ENCODE measurements around the gene AGTRAP. TPM values are rescaled to one million over a fixed set of nuclear protein-coding genes. Genes with fewer than 3 reads are reported as not detected.

The AGTRAP gene
- total RNA-seq, 4 donors from 2014 or later = 9.5 to 32.2 (median 25.5) TPM

GRCh38 chr1:11691928-11692711 lies 43.8 kb upstream of the AGTRAP start:
- H3K4me3 ChIP-seq = peak overlapping the region in 3 of 4 donors; percentile 32 to 36 (median 35)

GRCh38 chr1:11693024-11693590 lies 42.8 kb upstream of the AGTRAP start:
- H3K9me3 ChIP-seq = no peaks in the 10 kb centered on the region
- TF ChIP-seq CTCF (IDR thresholded peaks at IDR 0.05) (no peak), POLR2A (IDR thresholded peaks at IDR 0.05) (no peak)
- H3K27ac ChIP-seq = no peak overlapping the region
- no peaks in the 10 kb centered on the region for H3K36me3 ChIP-seq
- H3K4me3 ChIP-seq = no peak overlapping the region
- DNase-seq = no peak
- H3K4me1 ChIP-seq = peaks cover 0 to 28% (median 8%) of the 10 kb centered on the region in 4 donors
- H3K27me3 ChIP-seq = peaks cover 0 to 21% of the 10 kb centered on the region in 2 donors

More at GRCh38 chr1:11691928-11692711, 43.8 kb upstream of the AGTRAP start:
- DNase-seq = no peak
- H3K27ac ChIP-seq = no peak overlapping the region
- no peaks in the 10 kb centered on the region for H3K9me3 ChIP-seq
- no peaks in the 10 kb centered on the region for H3K36me3 ChIP-seq
- TF ChIP-seq POLR2A (IDR thresholded peaks at IDR 0.05) = no peak
- no peak for TF ChIP-seq CTCF (IDR thresholded peaks at IDR 0.05)
- peaks cover 0 to 21% of the 10 kb centered on the region in 2 donors for H3K27me3 ChIP-seq
- H3K4me1 ChIP-seq = peaks cover 0 to 28% (median 8%) of the 10 kb centered on the region in 4 donors

GRCh38 chr1:11693917-11694316 lies 42.0 kb upstream of the AGTRAP start:
- Histone ChIP-seq H3K4me1 (peaks cover 0 to 28% (median 8%) of the 10 kb centered on the region in 4 donors), H3K9me3 (no peaks in the 10 kb centered on the region), H3K27ac (no peak overlapping the region), H3K4me3 (no peak overlapping the region), H3K27me3 (peaks cover 0 to 21% of the 10 kb centered on the region in 2 donors), H3K36me3 (no peaks in the 10 kb centered on the region)
- TF ChIP-seq CTCF (IDR thresholded peaks at IDR 0.05) (no peak), POLR2A (IDR thresholded peaks at IDR 0.05) (no peak)
- no peak for DNase-seq

GRCh38 chr1:11695861-11696260 lies 40.1 kb upstream of the AGTRAP start:
- TF ChIP-seq CTCF (IDR thresholded peaks at IDR 0.05) (no peak), POLR2A (IDR thresholded peaks at IDR 0.05) (no peak)
- Histone ChIP-seq H3K27me3 (peaks cover 0 to 15% of the 10 kb centered on the region in 2 donors), H3K4me1 (peaks cover 0 to 22% (median 5%) of the 10 kb centered on the region in 4 donors), H3K36me3 (no peaks in the 10 kb centered on the region), H3K4me3 (no peak overlapping the region), H3K27ac (no peak overlapping the region), H3K9me3 (no peaks in the 10 kb centered on the region)
- no peak for DNase-seq

GRCh38 chr1:11697188-11697892 lies 38.6 kb upstream of the AGTRAP start:
- H3K27ac ChIP-seq = no peak overlapping the region
- H3K4me1 ChIP-seq = peaks cover 0 to 7% (median 0%) of the 10 kb centered on the region in 4 donors
- H3K36me3 ChIP-seq = no peaks in the 10 kb centered on the region
- H3K4me3 ChIP-seq = no peak overlapping the region
- no peak for TF ChIP-seq CTCF (IDR thresholded peaks at IDR 0.05)
- no peak for TF ChIP-seq POLR2A (IDR thresholded peaks at IDR 0.05)
- peaks cover 0 to 1% of the 10 kb centered on the region in 2 donors for H3K27me3 ChIP-seq
- DNase-seq = no peak
- no peaks in the 10 kb centered on the region for H3K9me3 ChIP-seq
